ENCODE data around the gene PCNX1. TPM values are rescaled to one million over a fixed set of nuclear protein-coding genes. Genes with fewer than 3 reads are reported as not detected.

The PCNX1 gene
- total and polyA plus RNA-seq, 4 donors, result 5.2 to 103 (median 37.9) TPM

DNA sequence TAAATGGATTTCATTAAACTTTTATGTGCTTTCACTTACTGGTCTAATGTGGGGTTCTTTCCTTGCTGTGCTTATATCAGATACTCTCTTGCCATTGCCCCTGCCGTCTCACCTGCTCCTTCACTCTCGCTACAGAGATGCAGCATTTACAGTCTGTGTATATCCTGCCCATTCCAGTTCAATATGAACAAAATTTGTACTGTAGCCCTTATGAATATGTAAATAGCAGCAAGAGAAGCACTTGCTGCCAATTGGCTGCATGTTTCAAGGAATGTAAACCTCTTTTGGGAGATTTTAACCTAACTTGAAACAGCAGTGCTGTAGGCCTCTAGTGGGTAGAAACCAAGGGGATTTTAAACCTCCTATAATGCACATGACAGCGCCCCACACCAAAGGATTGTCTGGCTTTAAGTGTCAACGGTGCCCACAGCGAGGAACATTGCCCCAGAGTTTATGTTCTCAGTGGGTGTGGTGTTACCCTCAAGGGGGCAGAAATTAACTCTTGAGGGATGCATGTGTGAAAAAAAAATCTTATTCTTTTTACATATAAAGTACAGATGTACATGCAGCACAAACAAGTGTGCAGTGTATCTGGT is 19.1 kb downstream of the PCNX1 start:
- no peak for DNase-seq
- no peak overlapping the region for H3K9ac ChIP-seq (ENCODE audit: insufficient read depth in 1 of 2, low read length in 2 of 2)
- 68 to 78% methylated on average over 5 of the region's 5 CpGs for WGBS, 2 donors
- no peaks in the 10 kb centered on the region for H3K36me3 ChIP-seq (ENCODE audit: control insufficient read depth in 4 of 4, insufficient read depth in 4 of 4, low read length in 4 of 4)
- no peak overlapping the region for H3K4me3 ChIP-seq
- TF ChIP-seq, protein P1, sequence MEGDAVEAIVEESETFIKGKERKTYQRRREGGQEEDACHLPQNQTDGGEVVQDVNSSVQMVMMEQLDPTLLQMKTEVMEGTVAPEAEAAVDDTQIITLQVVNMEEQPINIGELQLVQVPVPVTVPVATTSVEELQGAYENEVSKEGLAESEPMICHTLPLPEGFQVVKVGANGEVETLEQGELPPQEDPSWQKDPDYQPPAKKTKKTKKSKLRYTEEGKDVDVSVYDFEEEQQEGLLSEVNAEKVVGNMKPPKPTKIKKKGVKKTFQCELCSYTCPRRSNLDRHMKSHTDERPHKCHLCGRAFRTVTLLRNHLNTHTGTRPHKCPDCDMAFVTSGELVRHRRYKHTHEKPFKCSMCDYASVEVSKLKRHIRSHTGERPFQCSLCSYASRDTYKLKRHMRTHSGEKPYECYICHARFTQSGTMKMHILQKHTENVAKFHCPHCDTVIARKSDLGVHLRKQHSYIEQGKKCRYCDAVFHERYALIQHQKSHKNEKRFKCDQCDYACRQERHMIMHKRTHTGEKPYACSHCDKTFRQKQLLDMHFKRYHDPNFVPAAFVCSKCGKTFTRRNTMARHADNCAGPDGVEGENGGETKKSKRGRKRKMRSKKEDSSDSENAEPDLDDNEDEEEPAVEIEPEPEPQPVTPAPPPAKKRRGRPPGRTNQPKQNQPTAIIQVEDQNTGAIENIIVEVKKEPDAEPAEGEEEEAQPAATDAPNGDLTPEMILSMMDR (IDR thresholded peaks at IDR 0.05; ENCODE audit: control extremely low read depth, extremely low read depth), result no peak
- no peaks in the 10 kb centered on the region for H3K9me3 ChIP-seq (ENCODE audit: control insufficient read depth in 4 of 4, insufficient read depth in 3 of 4, low read length in 3 of 4)
- no peak overlapping the region for H3K27ac ChIP-seq (ENCODE audit: low read depth in 1 of 2, low read length in 1 of 2)
- no peak for ATAC-seq (ENCODE audit: insufficient read depth, low FRiP score)
- no peaks in the 10 kb centered on the region for H3K27me3 ChIP-seq (ENCODE audit: control insufficient read depth in 3 of 3, insufficient read depth in 3 of 3, low read length in 2 of 3)
- H3K4me1 ChIP-seq (ENCODE audit: control insufficient read depth in 5 of 5, insufficient read depth in 5 of 5, low read length in 5 of 5), result peaks cover 0 to 6% (median 4%) of the 10 kb centered on the region in 5 donors

DNA sequence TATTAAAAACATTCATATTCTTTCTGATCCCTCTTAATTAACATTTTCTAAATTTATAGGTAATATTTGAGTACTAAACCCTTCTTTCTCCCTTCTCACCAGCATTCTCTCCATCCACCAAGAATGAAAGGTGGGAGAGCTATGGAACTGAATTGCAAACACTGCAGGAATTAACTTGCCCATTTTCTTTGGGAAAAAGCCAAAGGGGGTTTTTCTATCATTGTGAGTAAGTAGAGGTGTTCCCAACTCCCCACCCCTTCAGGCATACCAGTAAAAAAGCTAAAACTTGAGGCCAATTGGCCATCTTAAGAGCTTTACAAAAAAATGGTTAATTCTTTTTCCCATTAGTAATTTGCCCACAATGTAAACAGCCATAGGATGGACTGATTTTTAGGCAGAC is 23.7 kb downstream of the PCNX1 start:
- H3K36me3 ChIP-seq (ENCODE audit: control insufficient read depth in 4 of 4, insufficient read depth in 4 of 4, low read length in 4 of 4), result peaks cover 0 to 2% (median 0%) of the 10 kb centered on the region in 4 donors
- no peaks in the 10 kb centered on the region for H3K9me3 ChIP-seq (ENCODE audit: control insufficient read depth in 4 of 4, insufficient read depth in 3 of 4, low read length in 3 of 4)
- TF ChIP-seq, protein P1 (IDR thresholded peaks at IDR 0.05; ENCODE audit: control extremely low read depth, extremely low read depth), result no peak
- H3K4me1 ChIP-seq (ENCODE audit: control insufficient read depth in 5 of 5, insufficient read depth in 5 of 5, low read length in 5 of 5), result peaks cover 5 to 27% (median 19%) of the 10 kb centered on the region in 5 donors
- H3K27ac ChIP-seq (ENCODE audit: low read depth in 1 of 2, low read length in 1 of 2), result no peak overlapping the region
- DNase-seq (no peak), ATAC-seq (ENCODE audit: insufficient read depth, low FRiP score) (no peak)
- H3K4me3 ChIP-seq, result no peak overlapping the region
- no peak overlapping the region for H3K9ac ChIP-seq (ENCODE audit: insufficient read depth in 1 of 2, low read length in 2 of 2)
- no peaks in the 10 kb centered on the region for H3K27me3 ChIP-seq (ENCODE audit: control insufficient read depth in 3 of 3, insufficient read depth in 3 of 3, low read length in 2 of 3)

DNA sequence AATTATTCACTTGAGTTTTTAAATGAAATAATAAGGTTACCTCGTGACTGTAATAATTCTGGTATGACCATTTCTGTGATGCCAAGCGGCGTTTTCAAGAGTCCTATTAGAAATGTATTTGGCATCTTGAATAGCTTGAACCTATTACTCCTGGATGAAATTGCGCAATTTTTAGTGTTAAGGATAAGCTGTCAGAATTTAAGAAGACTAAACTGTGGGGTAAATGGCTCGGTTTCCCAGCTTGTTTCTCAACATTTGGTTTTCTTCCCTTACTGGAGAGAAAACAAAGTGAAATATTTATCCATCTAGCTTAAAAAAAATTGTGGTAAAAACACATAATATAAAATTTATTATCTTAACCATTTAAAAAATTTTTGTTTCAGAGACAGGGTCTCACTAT is 26.8 kb downstream of the PCNX1 start:
- DNase-seq, result peak in 2 of 3 donors; percentile 42 to 68
- WGBS, 2 donors, result 49 to 80% methylated on average over 5 of the region's 5 CpGs
- peaks cover 0 to 2% (median 0%) of the 10 kb centered on the region in 4 donors for H3K36me3 ChIP-seq (ENCODE audit: control insufficient read depth in 4 of 4, insufficient read depth in 4 of 4, low read length in 4 of 4)
- H3K9me3 ChIP-seq (ENCODE audit: control insufficient read depth in 4 of 4, insufficient read depth in 3 of 4, low read length in 3 of 4), result no peaks in the 10 kb centered on the region
- no peaks in the 10 kb centered on the region for H3K27me3 ChIP-seq (ENCODE audit: control insufficient read depth in 3 of 3, insufficient read depth in 3 of 3, low read length in 2 of 3)
- H3K9ac ChIP-seq (ENCODE audit: insufficient read depth in 1 of 2, low read length in 2 of 2), result no peak overlapping the region
- ATAC-seq (ENCODE audit: insufficient read depth, low FRiP score), result peak; percentile 23
- peaks cover 5 to 27% (median 19%) of the 10 kb centered on the region in 5 donors for H3K4me1 ChIP-seq (ENCODE audit: control insufficient read depth in 5 of 5, insufficient read depth in 5 of 5, low read length in 5 of 5)
- TF ChIP-seq, protein P1 (IDR thresholded peaks at IDR 0.05; ENCODE audit: control extremely low read depth, extremely low read depth), result no peak
- no peak overlapping the region for H3K27ac ChIP-seq (ENCODE audit: low read depth in 1 of 2, low read length in 1 of 2)
- no peak overlapping the region for H3K4me3 ChIP-seq
